ENCODE data around the gene ITGB5.

Gene ITGB5

GRCh38 chr3:124853446-124853845 is 33.7 kb downstream of the ITGB5 start:
- no peak for TF ChIP-seq POU6F1 (CRISPR knock-in tag; IDR thresholded peaks at IDR 0.05; ENCODE audit: borderline replicate concordance, low read depth)
- no peak for TF ChIP-seq CSDC2 (CRISPR knock-in tag; IDR thresholded peaks at IDR 0.05)
- TF ChIP-seq ZNF565 (CRISPR knock-in tag; conservative IDR thresholded peaks at IDR 0.05; ENCODE audit: low read depth), result no peak
- TF ChIP-seq CSRNP3 (CRISPR knock-in tag; IDR thresholded peaks at IDR 0.05), result no peak
- no peak for TF ChIP-seq RARB (CRISPR knock-in tag; IDR thresholded peaks at IDR 0.05)
- no peak for TF ChIP-seq ZFP3 (CRISPR knock-in tag; IDR thresholded peaks at IDR 0.05)
- TF ChIP-seq PATZ1 (CRISPR knock-in tag; IDR thresholded peaks at IDR 0.05; ENCODE audit: borderline replicate concordance), result no peak
- TF ChIP-seq SNAI2 (CRISPR knock-in tag; IDR thresholded peaks at IDR 0.05), result no peak
- TF ChIP-seq ZFP30 (CRISPR knock-in tag; IDR thresholded peaks at IDR 0.05), result no peak
- no peak for TF ChIP-seq PPARA (CRISPR knock-in tag; IDR thresholded peaks at IDR 0.05; ENCODE audit: borderline replicate concordance)
- no peak for TF ChIP-seq TCF4 (CRISPR knock-in tag; IDR thresholded peaks at IDR 0.05; ENCODE audit: borderline replicate concordance)
- no peak for TF ChIP-seq ISL1 (CRISPR knock-in tag; IDR thresholded peaks at IDR 0.05)
- TF ChIP-seq ZNF70 (CRISPR knock-in tag; IDR thresholded peaks at IDR 0.05), result no peak
- no peak for TF ChIP-seq ESRRG (CRISPR knock-in tag; IDR thresholded peaks at IDR 0.05)
- no peak for TF ChIP-seq ZC3H10 (CRISPR knock-in tag; IDR thresholded peaks at IDR 0.05)
- no peak for TF ChIP-seq OSR1 (CRISPR knock-in tag; IDR thresholded peaks at IDR 0.05)
- TF ChIP-seq CREB5 (CRISPR knock-in tag; IDR thresholded peaks at IDR 0.05; ENCODE audit: low read depth), result no peak

GRCh38 chr3:124851905-124852304 is 35.3 kb downstream of the ITGB5 start:
- TF ChIP-seq ESRRG (CRISPR knock-in tag; IDR thresholded peaks at IDR 0.05), result no peak
- TF ChIP-seq SNAI2 (CRISPR knock-in tag; IDR thresholded peaks at IDR 0.05), result no peak
- no peak for TF ChIP-seq CSRNP3 (CRISPR knock-in tag; IDR thresholded peaks at IDR 0.05)
- no peak for TF ChIP-seq RARB (CRISPR knock-in tag; IDR thresholded peaks at IDR 0.05)
- no peak for TF ChIP-seq ZNF8 (CRISPR knock-in tag; IDR thresholded peaks at IDR 0.05)
- TF ChIP-seq ZNF70 (CRISPR knock-in tag; IDR thresholded peaks at IDR 0.05), result no peak
- no peak for TF ChIP-seq OSR1 (CRISPR knock-in tag; IDR thresholded peaks at IDR 0.05)
- TF ChIP-seq PATZ1 (CRISPR knock-in tag; IDR thresholded peaks at IDR 0.05; ENCODE audit: borderline replicate concordance), result no peak
- TF ChIP-seq ZFP3 (CRISPR knock-in tag; IDR thresholded peaks at IDR 0.05), result no peak
- no peak for TF ChIP-seq TSHZ2 (CRISPR knock-in tag; IDR thresholded peaks at IDR 0.05)
- TF ChIP-seq ISL1 (CRISPR knock-in tag; IDR thresholded peaks at IDR 0.05), result no peak
- TF ChIP-seq ZNF565 (CRISPR knock-in tag; conservative IDR thresholded peaks at IDR 0.05; ENCODE audit: low read depth), result no peak
- TF ChIP-seq TCF4 (CRISPR knock-in tag; IDR thresholded peaks at IDR 0.05; ENCODE audit: borderline replicate concordance), result no peak
- TF ChIP-seq ZC3H10 (CRISPR knock-in tag; IDR thresholded peaks at IDR 0.05), result no peak
- TF ChIP-seq CSDC2 (CRISPR knock-in tag; IDR thresholded peaks at IDR 0.05), result no peak
- no peak for TF ChIP-seq ZFP30 (CRISPR knock-in tag; IDR thresholded peaks at IDR 0.05)
- TF ChIP-seq TOX (CRISPR knock-in tag; IDR thresholded peaks at IDR 0.05; ENCODE audit: borderline replicate concordance), result no peak
- no peak for ATAC-seq

More at GRCh38 chr3:124853446-124853845, 33.7 kb downstream of the ITGB5 start:
- no peak for ATAC-seq

All from SK-N-SH treated with all-trans-retinoic acid at 6 μM for 48 hours (cell line).